IgD-negative memory B cell (primary cell): ENCODE results near the gene OR6C76. TPM values are rescaled to one million over a fixed set of nuclear protein-coding genes. Genes with fewer than 3 reads are reported as not detected.
"Not testable (repeated sequence)": the region's sequence is repeated elsewhere in the genome, so short reads cannot be mapped to it uniquely, and the experiment has no call there.

ENCODE experiments used
- H3K27ac Mint-ChIP-seq, 3 donors: one replicate each; pipeline ENCODE4 v1.8.0; 2020 to 2022; ENCODE audit warnings: mild to moderate bottlenecking in 3 of 3, mixed read lengths in 3 of 3, moderate library complexity in 1 of 3
- H3K27me3 Mint-ChIP-seq: one replicate; pipeline ENCODE4 v1.8.0; 2021; ENCODE audit warnings: mixed read lengths
- H3K36me3 Mint-ChIP-seq: one replicate; pipeline ENCODE4 v1.8.0; 2020; ENCODE audit warnings: mild to moderate bottlenecking, mixed read lengths
- H3K4me1 Mint-ChIP-seq, 3 donors: one replicate each; pipeline ENCODE4 v1.8.0; 2020 to 2022; ENCODE audit warnings: mixed read lengths in 3 of 3, mild to moderate bottlenecking in 1 of 3
- H3K4me3 Mint-ChIP-seq, 4 donors: one replicate each; pipeline ENCODE4 v1.8.0; 2020 to 2022; ENCODE audit warnings: mild to moderate bottlenecking in 4 of 4, mixed read lengths in 4 of 4, moderate library complexity in 3 of 4
- H3K9me3 Mint-ChIP-seq, 3 donors: one replicate each; pipeline ENCODE4 v1.8.0; 2020 to 2021; ENCODE audit warnings: mixed read lengths in 3 of 3, mild to moderate bottlenecking in 1 of 3
- polyA plus RNA-seq: library from polyadenylated mRNA; unstranded; fragments of 300-500 nt; fragmentation: Illumina TruSeq; gene quantifications from one replicate; pipeline ENCODE4 v1.2.3, GENCODE V29; 2021

Gene OR6C76
- polyA plus RNA-seq, 1 donor from 2014 or later: not detected

DNA sequence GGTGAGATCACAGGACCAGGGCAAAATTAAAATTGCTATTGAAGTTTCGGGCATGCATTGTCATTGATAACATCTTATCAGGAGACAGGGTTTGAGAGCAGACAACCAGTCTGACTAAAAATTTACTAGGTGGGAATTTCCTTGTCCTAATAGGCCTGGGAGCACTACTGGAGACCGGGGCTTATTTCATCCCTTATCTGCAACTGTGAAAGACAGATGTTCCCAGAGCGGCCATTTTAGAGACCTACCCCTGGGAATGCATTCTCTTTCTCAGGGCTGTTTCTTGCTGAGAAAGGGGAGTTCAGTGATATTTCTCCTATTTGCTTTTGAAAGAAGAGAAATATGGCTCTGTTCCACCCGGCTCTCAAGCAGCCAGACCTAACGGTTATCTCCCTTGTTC lies 15.2 kb downstream of the OR6C76 start:
- not testable (repeated sequence) for H3K4me1 Mint-ChIP-seq, H3K4me3 Mint-ChIP-seq, H3K27me3 Mint-ChIP-seq, H3K27ac Mint-ChIP-seq, H3K36me3 Mint-ChIP-seq
- H3K9me3 Mint-ChIP-seq: peaks cover 3 to 24% (median 4%) of the 10 kb centered on the region in 3 donors

DNA sequence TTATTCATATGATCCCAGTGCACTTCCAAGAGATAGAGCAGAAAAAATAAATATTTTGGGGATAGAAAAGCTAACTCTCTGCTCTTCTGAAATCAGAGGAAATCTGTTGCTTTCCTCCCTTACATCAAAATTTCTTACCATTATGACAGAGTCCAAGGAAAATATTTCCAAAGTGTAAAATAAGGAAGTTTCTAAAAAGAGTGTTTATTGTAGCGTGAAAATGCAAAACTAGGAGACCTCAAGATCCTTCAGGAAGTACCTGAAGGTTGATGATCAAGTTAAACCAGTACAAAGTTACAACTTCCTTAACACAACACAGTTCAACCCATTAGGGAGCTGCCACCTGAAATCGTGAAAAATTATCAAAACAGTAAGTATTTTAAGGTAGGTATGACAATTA lies 17.7 kb downstream of the OR6C76 start, which contains the start of gene OR6C2:
Gene OR6C2 (plus strand): TSS at position 301 of the 400 bp plus-strand sequence. CDS start 8,138 bp downstream, outside the sequence.
- H3K27ac Mint-ChIP-seq: no peak within 1 kb of the TSS

DNA sequence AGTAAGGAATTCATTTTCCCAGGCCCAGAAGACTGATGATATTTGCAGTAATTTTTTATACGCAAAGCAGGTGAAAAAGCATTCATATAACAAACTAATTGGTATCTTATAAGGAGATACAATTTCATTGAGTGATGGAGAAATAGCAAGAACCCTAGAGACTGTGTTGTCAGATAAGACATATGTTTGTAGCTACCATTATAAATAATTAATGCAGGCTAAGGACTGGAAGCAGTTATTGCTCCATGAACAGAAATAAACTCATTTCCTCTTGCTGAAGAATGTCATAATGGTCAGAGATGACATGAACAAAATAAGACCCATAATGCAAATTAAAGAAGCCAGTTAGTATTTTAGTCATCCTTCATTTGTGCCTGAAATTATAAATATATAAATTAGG lies 19.3 kb downstream of the OR6C76 start:
- H3K36me3 Mint-ChIP-seq: no peaks in the 10 kb centered on the region
- no peaks in the 10 kb centered on the region for H3K4me1 Mint-ChIP-seq
- H3K27me3 Mint-ChIP-seq: no peaks in the 10 kb centered on the region
- H3K4me3 Mint-ChIP-seq: no peak overlapping the region
- H3K9me3 Mint-ChIP-seq: peaks cover 0 to 16% (median 3%) of the 10 kb centered on the region in 3 donors
- H3K27ac Mint-ChIP-seq: no peak overlapping the region

More for the DNA sequence above, 17.7 kb downstream of the OR6C76 start, which contains the start of gene OR6C2:
- no peak within 1 kb of the TSS for H3K4me3 Mint-ChIP-seq
- H3K27me3 Mint-ChIP-seq: no peaks in the 10 kb centered on the region
- H3K36me3 Mint-ChIP-seq: no peaks in the 10 kb centered on the region
- peaks cover 3 to 24% (median 4%) of the 10 kb centered on the region in 3 donors for H3K9me3 Mint-ChIP-seq
- no peaks in the 10 kb centered on the region for H3K4me1 Mint-ChIP-seq

DNA sequence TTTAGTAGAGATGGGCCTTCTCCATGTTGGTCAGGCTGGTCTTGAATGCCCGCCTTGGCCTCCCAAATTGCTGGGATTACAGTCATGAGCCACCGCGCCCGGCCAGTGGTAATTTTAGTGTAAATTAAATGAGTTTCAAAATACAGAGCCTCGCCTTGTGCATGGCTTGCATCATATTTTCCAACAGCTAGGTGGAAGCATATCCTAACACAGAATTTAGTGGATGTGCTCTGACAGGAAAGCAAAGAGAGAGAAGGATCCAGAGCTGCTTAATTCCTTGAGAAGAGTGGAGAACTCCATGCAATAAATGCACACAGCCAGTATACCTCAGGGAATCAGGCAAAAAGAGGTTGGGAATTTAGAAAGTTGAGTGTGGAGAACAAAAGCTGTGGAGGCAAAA lies 20.3 kb downstream of the OR6C76 start:
- no peak overlapping the region for H3K27ac Mint-ChIP-seq
- H3K36me3 Mint-ChIP-seq: no peaks in the 10 kb centered on the region
- no peaks in the 10 kb centered on the region for H3K4me1 Mint-ChIP-seq
- H3K4me3 Mint-ChIP-seq: no peak overlapping the region
- H3K27me3 Mint-ChIP-seq: no peaks in the 10 kb centered on the region
- peaks cover 0 to 13% (median 2%) of the 10 kb centered on the region in 3 donors for H3K9me3 Mint-ChIP-seq

DNA sequence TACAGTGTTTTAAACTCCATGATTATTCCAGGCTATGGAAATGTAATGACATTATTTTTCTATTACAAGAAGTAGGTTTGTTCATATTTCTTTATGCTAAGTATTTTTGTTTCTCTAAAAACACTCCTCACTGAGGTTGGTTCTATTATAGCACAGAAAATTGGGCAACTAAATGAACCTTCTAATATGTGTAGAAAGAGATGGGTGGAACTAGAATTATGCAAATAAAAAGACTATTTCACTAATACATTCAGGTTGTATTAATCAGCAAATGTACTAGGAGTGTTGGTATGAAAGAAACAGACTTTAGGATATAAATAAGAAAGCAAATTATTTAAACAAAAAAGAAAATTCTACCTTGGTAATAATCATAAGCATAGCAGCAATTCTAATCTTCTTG lies 22.8 kb downstream of the OR6C76 start:
- Mint-ChIP-seq H3K27me3 (no peaks in the 10 kb centered on the region), H3K4me1 (no peaks in the 10 kb centered on the region), H3K36me3 (no peaks in the 10 kb centered on the region), H3K4me3 (no peak overlapping the region), H3K27ac (no peak overlapping the region), H3K9me3 (no peaks in the 10 kb centered on the region)

DNA sequence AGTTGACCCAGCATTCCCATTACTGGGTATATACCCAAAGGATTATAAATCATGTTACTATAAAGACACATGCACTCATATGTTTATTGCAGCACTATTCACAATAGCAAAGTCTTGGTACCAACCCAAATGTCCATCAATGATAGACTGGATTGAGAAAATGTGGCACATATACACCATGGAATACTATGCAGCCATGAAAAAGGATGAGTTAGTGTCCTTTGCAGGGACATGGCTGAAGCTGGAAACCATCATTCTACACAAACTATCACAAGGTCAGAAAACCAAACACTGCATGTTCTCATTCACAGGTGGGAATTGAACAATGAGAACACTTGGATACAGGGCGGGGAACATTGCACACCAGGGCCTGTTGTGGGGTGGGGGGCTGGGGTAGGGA lies 38.9 kb downstream of the OR6C76 start:
- H3K4me1 Mint-ChIP-seq: peaks cover 22 to 31% (median 24%) of the 10 kb centered on the region in 3 donors
- not testable (repeated sequence) for H3K27ac Mint-ChIP-seq

DNA sequence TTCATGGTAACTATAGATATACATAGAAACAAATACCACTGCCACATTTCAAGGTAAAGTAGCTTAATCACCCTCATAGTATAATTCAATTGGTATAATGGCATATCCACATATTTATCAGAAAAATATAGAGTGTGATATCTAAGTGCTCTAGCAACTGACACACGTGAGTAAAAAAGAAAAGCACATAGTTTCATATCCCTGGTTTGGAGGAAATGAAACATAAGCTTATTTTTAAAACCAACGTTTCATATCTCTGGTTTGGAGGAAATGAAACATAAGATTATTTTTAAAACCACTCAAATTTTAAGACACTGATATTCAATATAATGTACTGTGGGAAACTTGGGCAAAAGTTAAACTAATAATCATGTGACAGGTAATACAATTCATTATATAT lies 41.8 kb downstream of the OR6C76 start:
- Mint-ChIP-seq H3K9me3 (peaks cover 0 to 2% (median 2%) of the 10 kb centered on the region in 3 donors), H3K4me3 (peak overlapping the region in 2 of 4 donors; percentile 12 to 85), H3K27me3 (no peaks in the 10 kb centered on the region), H3K36me3 (peaks cover 1% of the 10 kb centered on the region), H3K4me1 (peaks cover 23 to 34% (median 27%) of the 10 kb centered on the region in 3 donors), H3K27ac (no peak overlapping the region)

More for the DNA sequence above, 38.9 kb downstream of the OR6C76 start:
- not testable (repeated sequence) for H3K4me3 Mint-ChIP-seq, H3K36me3 Mint-ChIP-seq, H3K9me3 Mint-ChIP-seq, H3K27me3 Mint-ChIP-seq

DNA sequence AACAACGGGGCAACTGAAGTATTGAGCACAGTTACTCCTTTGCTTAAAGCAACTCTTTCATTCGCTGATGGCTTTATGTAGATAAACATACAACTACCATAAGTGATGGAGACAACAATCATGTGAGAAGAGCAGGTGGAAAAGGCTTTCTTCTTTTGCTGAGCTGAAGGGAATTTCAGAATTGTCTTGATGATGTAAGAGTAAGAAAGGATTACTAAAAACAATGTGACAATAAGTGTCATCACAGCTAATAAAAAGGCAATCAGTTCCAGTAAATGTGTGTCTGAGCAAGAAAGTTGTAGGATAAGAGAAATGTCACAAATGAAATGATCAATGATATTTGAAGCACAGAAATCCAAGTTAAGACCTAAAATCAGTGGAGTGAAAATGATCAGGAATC lies 43.2 kb downstream of the OR6C76 start:
- Mint-ChIP-seq H3K36me3 (peaks cover 1% of the 10 kb centered on the region), H3K27ac (no peak overlapping the region), H3K27me3 (no peaks in the 10 kb centered on the region), H3K4me3 (peak overlapping the region in 1 of 4 donors; percentile 67), H3K9me3 (peaks cover 0 to 2% (median 2%) of the 10 kb centered on the region in 3 donors), H3K4me1 (peaks cover 23 to 34% (median 27%) of the 10 kb centered on the region in 3 donors)

DNA sequence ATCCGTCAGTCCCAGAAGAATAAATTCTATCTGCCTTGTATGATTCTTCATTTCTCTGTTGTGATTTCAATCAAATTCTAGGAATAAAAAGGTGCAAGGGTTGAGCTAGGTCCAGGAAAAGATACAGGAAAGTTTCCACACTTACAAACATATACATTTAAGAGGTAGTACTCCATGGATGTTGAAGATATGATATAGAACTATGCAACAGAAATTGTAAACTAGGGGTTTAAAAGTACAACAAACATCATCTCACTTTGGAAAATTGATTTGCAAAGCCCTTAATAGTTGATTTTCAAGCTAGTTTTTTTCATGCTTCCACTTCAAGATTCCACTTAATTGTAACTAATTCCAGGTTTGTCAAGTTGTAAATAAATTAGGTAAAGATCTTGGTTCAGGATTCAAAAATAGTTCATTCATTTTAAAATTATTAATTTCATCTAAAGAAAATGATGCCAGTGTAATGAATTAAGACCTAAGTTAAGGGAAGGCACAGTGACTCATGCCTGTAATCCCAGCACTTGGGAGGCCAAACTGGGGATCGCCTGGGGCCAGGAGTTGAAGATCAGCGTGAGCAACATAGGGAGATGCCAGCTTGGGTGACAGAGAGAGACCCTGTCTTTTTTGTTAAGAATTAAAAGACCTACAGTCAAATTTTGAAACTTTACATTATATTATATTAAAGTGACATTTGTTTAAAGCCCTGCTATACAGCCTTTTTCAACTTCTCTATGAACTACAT lies 44.2 kb downstream of the OR6C76 start, which contains the start of gene OR6C70:
Gene OR6C70 (minus strand): TSS at position 51 of the 742 bp plus-strand sequence. CDS start 0 bp downstream, at position 51.
- Mint-ChIP-seq H3K36me3 (no peaks in the 10 kb centered on the region), H3K27me3 (no peaks in the 10 kb centered on the region), H3K27ac (no peak within 1 kb of the TSS), H3K4me3 (peak within 1 kb of the TSS in 1 of 4 donors; percentile 67), H3K4me1 (peaks cover 23 to 33% (median 27%) of the 10 kb centered on the region in 3 donors), H3K9me3 (peaks cover 0 to 2% (median 2%) of the 10 kb centered on the region in 3 donors)

DNA sequence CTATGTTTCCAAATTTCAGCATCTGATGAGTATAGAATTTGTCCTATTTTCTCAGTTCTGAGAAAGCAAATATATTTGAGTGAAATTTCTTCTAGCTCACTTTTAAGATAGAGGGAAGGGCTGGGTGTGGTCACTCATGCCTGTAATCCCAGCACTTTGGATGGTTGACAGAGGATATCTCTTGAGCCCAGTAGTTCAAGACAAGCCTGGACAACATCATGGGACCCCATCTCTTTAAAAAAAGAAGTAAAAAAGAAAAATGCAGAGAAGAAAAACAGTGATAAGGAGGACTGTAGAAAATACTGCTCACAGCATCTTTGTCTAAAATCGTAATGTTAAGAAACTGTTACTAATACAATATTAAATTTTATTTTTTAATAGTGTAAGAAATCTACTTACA lies 46.2 kb downstream of the OR6C76 start:
- peaks cover 0 to 2% (median 2%) of the 10 kb centered on the region in 3 donors for H3K9me3 Mint-ChIP-seq
- no peaks in the 10 kb centered on the region for H3K27me3 Mint-ChIP-seq
- H3K27ac Mint-ChIP-seq: no peak overlapping the region
- H3K36me3 Mint-ChIP-seq: no peaks in the 10 kb centered on the region
- peaks cover 15 to 22% (median 19%) of the 10 kb centered on the region in 3 donors for H3K4me1 Mint-ChIP-seq
- no peak overlapping the region for H3K4me3 Mint-ChIP-seq

Other genes starting within 250 kb of the OR6C76 start
- not detected for gene OR10A7, start 205.2 kb upstream of the OR6C76 start, polyA plus RNA-seq
- not detected for gene OR6C74, start 181.6 kb upstream of the OR6C76 start, polyA plus RNA-seq
- gene OR6C6, start 129.7 kb upstream of the OR6C76 start, polyA plus RNA-seq: not detected
- gene OR6C1, start 111.9 kb upstream of the OR6C76 start, polyA plus RNA-seq: not detected
- not detected for gene OR6C3, start 95.5 kb upstream of the OR6C76 start, polyA plus RNA-seq
- not detected for gene OR6C75, start 63.3 kb upstream of the OR6C76 start, polyA plus RNA-seq
- gene OR6C65, start 25.7 kb upstream of the OR6C76 start, polyA plus RNA-seq: not detected
- not detected for gene OR6C2, start 17.8 kb downstream of the OR6C76 start, polyA plus RNA-seq
- not detected for gene OR6C70, start 43.9 kb downstream of the OR6C76 start, polyA plus RNA-seq
- gene OR6C68, start 66.1 kb downstream of the OR6C76 start, polyA plus RNA-seq: not detected
- not detected for gene OR6C4, start 123.3 kb downstream of the OR6C76 start, polyA plus RNA-seq
- gene OR2AP1, start 146.2 kb downstream of the OR6C76 start, polyA plus RNA-seq: not detected
- gene OR10P1, start 210.6 kb downstream of the OR6C76 start, polyA plus RNA-seq: not detected